ENCODE data around the gene CENPI. TPM values are rescaled to one million over a fixed set of nuclear protein-coding genes. Genes with fewer than 3 reads are reported as not detected.

CENPI gene
- polyA plus RNA-seq, 1 donor (not counting 4 experiments of a cell fraction or from before 2014, with no cell fraction given), result 10.5 TPM

- no peak overlapping the region for H3K27ac ChIP-seq (ENCODE audit: control insufficient read depth, insufficient read depth, low read length)
- no peaks in the 10 kb centered on the region for H3K9me1 ChIP-seq (ENCODE audit: control insufficient read depth, extremely low read depth, insufficient read depth, low read length)
- DNase-seq (ENCODE audit: low read depth, low spot score) (no peak), FAIRE-seq (peak; percentile 76)
- no peaks in the 10 kb centered on the region for H3K79me2 ChIP-seq (ENCODE audit: control insufficient read depth, insufficient read depth, low read length)
- no peak overlapping the region for H3K9ac ChIP-seq (ENCODE audit: control insufficient read depth, extremely low read depth, insufficient read depth, low read length)
- peaks cover 4% of the 10 kb centered on the region for H3K4me1 ChIP-seq (ENCODE audit: control insufficient read depth, extremely low read depth, insufficient read depth, low read length)
- H3K4me2 ChIP-seq (ENCODE audit: control insufficient read depth, extremely low read depth, insufficient read depth, low read depth, low read length), result no peak overlapping the region
- H3K36me3 ChIP-seq (ENCODE audit: control insufficient read depth in 2 of 2, extremely low read depth in 1 of 2, insufficient read depth in 2 of 2, low read length in 2 of 2), result no peaks in the 10 kb centered on the region
- dilution Hi-C loops (cut with MboI; ENCODE audit: extremely low pct_ligation_motif_present, low sequenced_read_pairs), result no loop called here
- no peak overlapping the region for H3K4me3 ChIP-seq (ENCODE audit: control insufficient read depth in 2 of 3, extremely low read depth in 1 of 3, insufficient read depth in 2 of 3, low read depth in 1 of 3, low read length in 3 of 3)
- TF ChIP-seq CTCF (optimal IDR thresholded peaks at IDR 0.05 in 1 of 3, IDR thresholded peaks at IDR 0.05 in 1 of 3, conservative IDR thresholded peaks at IDR 0.05 in 1 of 3; ENCODE audit: extremely low read depth in 1 of 3, insufficient read depth in 2 of 3, low read length in 3 of 3), result no peak
- TF ChIP-seq EZH2 (IDR thresholded peaks at IDR 0.05; ENCODE audit: low read length), result no peak
- H3K9me3 ChIP-seq (ENCODE audit: control insufficient read depth, low read depth, low read length), result no peaks in the 10 kb centered on the region
- H2AFZ ChIP-seq (ENCODE audit: control insufficient read depth, low read length), result no peak overlapping the region
- no peaks in the 10 kb centered on the region for H3K27me3 ChIP-seq (ENCODE audit: control insufficient read depth, extremely low read depth, insufficient read depth, low read length)
- H4K20me1 ChIP-seq (ENCODE audit: control insufficient read depth, extremely low read depth, insufficient read depth, low read length), result no peaks in the 10 kb centered on the region
Measured at GRCh38 chrX:101057093-101057714, 40.8 kb upstream of the CENPI start.

GRCh38 chrX:101062176-101062575 is 35.8 kb upstream of the CENPI start:
- Histone ChIP-seq H2AFZ (ENCODE audit: control insufficient read depth, low read length) (no peak overlapping the region), H3K4me1 (ENCODE audit: control insufficient read depth, extremely low read depth, insufficient read depth, low read length) (no peaks in the 10 kb centered on the region), H4K20me1 (ENCODE audit: control insufficient read depth, extremely low read depth, insufficient read depth, low read length) (no peaks in the 10 kb centered on the region), H3K4me2 (ENCODE audit: control insufficient read depth, extremely low read depth, insufficient read depth, low read depth, low read length) (no peak overlapping the region), H3K9ac (ENCODE audit: control insufficient read depth, extremely low read depth, insufficient read depth, low read length) (no peak overlapping the region), H3K4me3 (ENCODE audit: control insufficient read depth in 2 of 3, extremely low read depth in 1 of 3, insufficient read depth in 2 of 3, low read depth in 1 of 3, low read length in 3 of 3) (no peak overlapping the region), H3K36me3 (ENCODE audit: control insufficient read depth in 2 of 2, extremely low read depth in 1 of 2, insufficient read depth in 2 of 2, low read length in 2 of 2) (no peaks in the 10 kb centered on the region), H3K9me1 (ENCODE audit: control insufficient read depth, extremely low read depth, insufficient read depth, low read length) (no peaks in the 10 kb centered on the region), H3K79me2 (ENCODE audit: control insufficient read depth, insufficient read depth, low read length) (no peaks in the 10 kb centered on the region), H3K27me3 (ENCODE audit: control insufficient read depth, extremely low read depth, insufficient read depth, low read length) (no peaks in the 10 kb centered on the region), H3K9me3 (ENCODE audit: control insufficient read depth, low read depth, low read length) (no peaks in the 10 kb centered on the region), H3K27ac (ENCODE audit: control insufficient read depth, insufficient read depth, low read length) (no peak overlapping the region)
- DNase-seq (ENCODE audit: low read depth, low spot score), result no peak
- FAIRE-seq, result no peak
- dilution Hi-C loops (cut with MboI; ENCODE audit: extremely low pct_ligation_motif_present, low sequenced_read_pairs), result no loop called here
- no peak for TF ChIP-seq CTCF (optimal IDR thresholded peaks at IDR 0.05 in 1 of 3, IDR thresholded peaks at IDR 0.05 in 1 of 3, conservative IDR thresholded peaks at IDR 0.05 in 1 of 3; ENCODE audit: extremely low read depth in 1 of 3, insufficient read depth in 2 of 3, low read length in 3 of 3)
- TF ChIP-seq EZH2 (IDR thresholded peaks at IDR 0.05; ENCODE audit: low read length), result no peak

All from keratinocyte (primary cell).